Suprapubic skin (tissue), 4 donors: ENCODE measurements around the gene CACNG6.

ENCODE experiments used
- EP300 ChIP-seq: sonication (generic); formaldehyde crosslinking; IDR thresholded peaks from one replicate; pipeline ENCODE4 v1.6.1; 2017; ENCODE audit warnings: antibody characterized with exemption
- POLR2A ChIP-seq, 2 donors: fragments of 450-650 bp; IDR thresholded peaks; one replicate each; pipeline ENCODE4 v1.6.1; 2017; ENCODE audit warnings: antibody characterized with exemption in 2 of 2, mild to moderate bottlenecking in 2 of 2, moderate library complexity in 2 of 2
- POLR2AphosphoS5 ChIP-seq, 3 donors: sonication (generic); formaldehyde crosslinking; IDR thresholded peaks; one replicate each; pipeline ENCODE4 v1.6.1; 2017; ENCODE audit warnings: antibody characterized with exemption in 3 of 3
- TF ChIP-seq, protein P1 (sequence below), 2 donors: fragments of 200-600 bp in 1 of 2; fragments of 450-650 bp in 1 of 2; sonication (generic) in 1 of 2; IDR thresholded peaks; one replicate each; pipeline ENCODE4 v1.5.1; 2016 to 2019; ENCODE audit warnings: antibody characterized with exemption in 2 of 2, mild to moderate bottlenecking in 1 of 2, moderate library complexity in 1 of 2

DNA sequence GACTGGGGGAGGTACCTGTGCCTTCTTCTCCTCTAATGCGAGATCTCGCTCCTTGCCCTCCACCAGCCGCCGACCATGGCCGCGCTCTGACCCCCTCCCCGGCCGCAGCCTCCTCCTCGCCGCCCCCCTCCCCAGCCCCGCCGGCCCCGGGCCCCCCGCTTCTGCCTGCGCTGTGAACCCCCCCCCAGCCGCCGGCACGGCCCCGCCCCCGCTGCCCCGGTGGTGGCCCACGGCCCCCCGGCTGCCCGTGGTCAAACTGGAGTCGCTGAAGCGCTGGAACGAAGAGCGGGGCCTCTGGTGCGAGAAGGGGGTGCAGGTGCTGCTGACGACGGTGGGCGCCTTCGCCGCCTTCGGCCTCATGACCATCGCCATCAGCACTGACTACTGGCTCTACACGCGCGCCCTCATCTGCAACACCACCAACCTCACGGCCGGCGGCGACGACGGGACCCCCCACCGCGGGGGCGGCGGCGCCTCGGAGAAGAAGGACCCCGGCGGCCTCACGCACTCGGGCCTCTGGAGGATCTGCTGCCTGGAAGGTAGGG is 28.5 kb upstream of the CACNG6 start, which contains the start of gene CACNG8:
- no peak for TF ChIP-seq POLR2A (IDR thresholded peaks at IDR 0.05)
- TF ChIP-seq, protein P1, sequence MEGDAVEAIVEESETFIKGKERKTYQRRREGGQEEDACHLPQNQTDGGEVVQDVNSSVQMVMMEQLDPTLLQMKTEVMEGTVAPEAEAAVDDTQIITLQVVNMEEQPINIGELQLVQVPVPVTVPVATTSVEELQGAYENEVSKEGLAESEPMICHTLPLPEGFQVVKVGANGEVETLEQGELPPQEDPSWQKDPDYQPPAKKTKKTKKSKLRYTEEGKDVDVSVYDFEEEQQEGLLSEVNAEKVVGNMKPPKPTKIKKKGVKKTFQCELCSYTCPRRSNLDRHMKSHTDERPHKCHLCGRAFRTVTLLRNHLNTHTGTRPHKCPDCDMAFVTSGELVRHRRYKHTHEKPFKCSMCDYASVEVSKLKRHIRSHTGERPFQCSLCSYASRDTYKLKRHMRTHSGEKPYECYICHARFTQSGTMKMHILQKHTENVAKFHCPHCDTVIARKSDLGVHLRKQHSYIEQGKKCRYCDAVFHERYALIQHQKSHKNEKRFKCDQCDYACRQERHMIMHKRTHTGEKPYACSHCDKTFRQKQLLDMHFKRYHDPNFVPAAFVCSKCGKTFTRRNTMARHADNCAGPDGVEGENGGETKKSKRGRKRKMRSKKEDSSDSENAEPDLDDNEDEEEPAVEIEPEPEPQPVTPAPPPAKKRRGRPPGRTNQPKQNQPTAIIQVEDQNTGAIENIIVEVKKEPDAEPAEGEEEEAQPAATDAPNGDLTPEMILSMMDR (IDR thresholded peaks at IDR 0.05) = no peak
- no peak for TF ChIP-seq EP300
- no peak for TF ChIP-seq POLR2AphosphoS5 (IDR thresholded peaks at IDR 0.05)
